HCT116 (cell line): Measurements from ENCODE around the gene AP2S1. TPM values are rescaled to one million over a fixed set of nuclear protein-coding genes. Genes with fewer than 3 reads are reported as not detected.

Source experiments
- ATAC-seq: fragments of 200-7000 bp; cut with Tn5 transposase; 2 replicates; pipeline ENCODE4 v1.9.1; 2020; ENCODE audit warnings: mild to moderate bottlenecking, moderate library complexity
- BruUV-seq: library from RNA; stranded (reverse); fragments of 400-500 nt; replicated peaks from 2 replicates; lab custom pipeline; 2021; lab: Mats Ljungman, UMichigan
- CTCF ChIA-PET: fragments of 300-600 bp; sonication (Branson Sonifier 250); formaldehyde crosslinking; loops from one replicate; lab custom pipeline; 2021; ENCODE audit warnings: antibody characterized with exemption; lab: Charles Lee
- POLR2A ChIA-PET: fragments of 300-600, 350-600 bp; sonication (Branson Sonifier 250); formaldehyde crosslinking; loops from one replicate; lab custom pipeline; 2021; ENCODE audit warnings: antibody characterized with exemption; lab: Charles Lee
- RAD21 ChIA-PET, 2 experiments: fragments of 300-600 bp; sonication (Branson Sonifier 250); formaldehyde crosslinking; loops; one replicate each; lab custom pipeline; 2023; ENCODE audit warnings: low total read pairs in 2 of 2; ENCODE audit not compliant: uncharacterized antibody in 2 of 2, unreplicated experiment in 2 of 2, low non-redundant PET in 1 of 2; lab: Charles Lee
- DNase-seq: peaks from one replicate; pipeline ENCODE4 v3.0.0-alpha.2; 2010; ENCODE audit warnings: low read depth, low spot score
- H2AFZ ChIP-seq: fragments of 200-600 bp; shearing (Covaris generic), sonication (generic); 2 replicates; pipeline ENCODE4 v1.6.1; 2017; ENCODE audit warnings: low read depth, mixed run types, mixed read lengths, antibody characterized with exemption, low read length; ENCODE audit not compliant: poor library complexity, severe bottlenecking
- H3K27ac ChIP-seq: 2 replicates; pipeline ENCODE4 v1.5.1; 2012; ENCODE audit warnings: low read depth, low read length
- H3K27me3 ChIP-seq: fragments of 200-600 bp; sonication (generic); 2 replicates; pipeline ENCODE4 v1.6.1; 2016; ENCODE audit warnings: mixed run types, low read length, mixed read lengths; ENCODE audit not compliant: insufficient read depth
- H3K36me3 ChIP-seq, 2 experiments: fragments of 200-500 bp in 1 of 2; fragments of 200-600 bp in 1 of 2; sonication (Bioruptor generic) in 1 of 2; sonication (generic) in 1 of 2; 2 replicates each; pipeline versions ENCODE4 v1.5.1 to v1.6.1; 2014 to 2016; ENCODE audit warnings: low read length in 2 of 2, inconsistent platforms in 1 of 2, mixed read lengths in 1 of 2, mixed run types in 1 of 2; ENCODE audit not compliant: insufficient read depth in 2 of 2, control insufficient read depth in 1 of 2
- H3K4me1 ChIP-seq, 2 experiments: fragments of 200-600 bp in 1 of 2; sonication (generic) in 1 of 2; 2 replicates each; pipeline versions ENCODE4 v1.5.1 to v1.6.1; 2012 to 2017; ENCODE audit warnings: low read length in 2 of 2, inconsistent platforms in 1 of 2, mild to moderate bottlenecking in 1 of 2, mixed read lengths in 1 of 2, mixed run types in 1 of 2, moderate library complexity in 1 of 2; ENCODE audit not compliant: insufficient read depth in 2 of 2, control insufficient read depth in 1 of 2
- H3K4me2 ChIP-seq: fragments of 200-600 bp; sonication (generic); 2 replicates; pipeline ENCODE4 v1.6.1; 2017; ENCODE audit warnings: mixed run types, low read length, mixed read lengths
- H3K4me3 ChIP-seq, 2 experiments: fragments of 200-600 bp in 1 of 2; sonication (generic) in 1 of 2; replicated peaks in 1 of 2; 2 replicates each; pipeline ENCODE4 v1.5.1; 2011 to 2016; ENCODE audit warnings: low read length in 2 of 2, control low read depth in 1 of 2, low read depth in 1 of 2, mild to moderate bottlenecking in 1 of 2, mixed read lengths in 1 of 2, mixed run types in 1 of 2
- H3K79me2 ChIP-seq: fragments of 200-600 bp; sonication (generic); 2 replicates; pipeline ENCODE4 v1.6.1; 2017; ENCODE audit warnings: mild to moderate bottlenecking, mixed run types, low read length, moderate library complexity, mixed read lengths; ENCODE audit not compliant: insufficient read depth
- H3K9ac ChIP-seq: fragments of 200-600 bp; sonication (generic); 2 replicates; pipeline ENCODE4 v1.6.1; 2016; ENCODE audit warnings: low read length, mixed read lengths
- H3K9me2 ChIP-seq: fragments of 200-600 bp; sonication (generic), shearing (Covaris generic); 2 replicates; pipeline ENCODE4 v1.6.1; 2017; ENCODE audit warnings: mixed run types, mild to moderate bottlenecking, moderate library complexity; ENCODE audit not compliant: insufficient read depth
- H3K9me3 ChIP-seq, 2 experiments: fragments of 200-500 bp in 1 of 2; fragments of 200-600 bp in 1 of 2; sonication (Bioruptor generic) in 1 of 2; sonication (generic) in 1 of 2; 2 replicates each; pipeline ENCODE4 v1.6.1; 2014 to 2017; ENCODE audit warnings: low read length in 2 of 2, mixed read lengths in 2 of 2, inconsistent platforms in 1 of 2, low read depth in 1 of 2, mild to moderate bottlenecking in 1 of 2, mixed run types in 1 of 2, moderate library complexity in 1 of 2; ENCODE audit not compliant: control insufficient read depth in 1 of 2, insufficient read depth in 1 of 2
- H4K20me1 ChIP-seq: fragments of 200-600 bp; sonication (generic), shearing (Covaris generic); 2 replicates; pipeline ENCODE4 v1.6.1; 2017; ENCODE audit warnings: mixed run types, mild to moderate bottlenecking, moderate library complexity; ENCODE audit not compliant: insufficient read depth
- CTCF ChIP-seq, 3 experiments: fragments of 200-600 bp in 1 of 3; sonication (generic) in 1 of 3; IDR thresholded peaks in 2 of 3; conservative IDR thresholded peaks in 1 of 3; 2 replicates each; pipeline ENCODE4 v1.5.1; 2012 to 2017; ENCODE audit warnings: low read depth in 2 of 3, low read length in 2 of 3, antibody characterized with exemption in 1 of 3, borderline replicate concordance in 1 of 3, control low read depth in 1 of 3, mild to moderate bottlenecking in 1 of 3, mixed read lengths in 1 of 3, mixed run types in 1 of 3, moderate library complexity in 1 of 3; ENCODE audit not compliant: insufficient read depth in 1 of 3
- ELF1 ChIP-seq: IDR thresholded peaks from 2 replicates; pipeline ENCODE4 v1.6.1; 2012; ENCODE audit warnings: low read depth, borderline replicate concordance
- POLR2A ChIP-seq: IDR thresholded peaks from 2 replicates; pipeline ENCODE4 v1.7.0; 2011; ENCODE audit warnings: borderline replicate concordance; ENCODE audit not compliant: insufficient read depth, insufficient read length; ENCODE audit errors: extremely low read depth
- POLR2AphosphoS5 ChIP-seq: IDR thresholded peaks from 2 replicates; pipeline ENCODE4 v1.6.1; 2011; ENCODE audit warnings: mild to moderate bottlenecking, low read depth, low read length, moderate library complexity
- RAD21 ChIP-seq: IDR thresholded peaks from 2 replicates; pipeline ENCODE4 v1.6.1; 2012; ENCODE audit warnings: low read depth, mild to moderate bottlenecking
- SIN3A ChIP-seq: IDR thresholded peaks from 2 replicates; pipeline ENCODE4 v1.6.1; 2012; ENCODE audit warnings: low read depth
- TCF7L2 ChIP-seq: IDR thresholded peaks from 2 replicates; pipeline ENCODE4 v1.7.0; 2011; ENCODE audit warnings: borderline replicate concordance, inconsistent platforms; ENCODE audit not compliant: insufficient read depth, insufficient read length; ENCODE audit errors: extremely low read depth
- ZBTB33 ChIP-seq: IDR thresholded peaks from 2 replicates; pipeline ENCODE4 v1.6.1; 2011; ENCODE audit warnings: mild to moderate bottlenecking, low read length, moderate library complexity; ENCODE audit not compliant: insufficient replicate concordance; ENCODE audit errors: extremely low read depth
- ZFX ChIP-seq: fragments of 450-650 bp; IDR thresholded peaks from 2 replicates; pipeline ENCODE4 v1.6.1; 2017
- intact Hi-C: fragments of 100-400 bp; cut with micrococcal nuclease; formaldehyde crosslinking; loops from 2 replicates; pipeline ENCODE4 v1.10.0; 2022
- total RNA-seq: library from RNA; stranded (reverse); gene quantifications from one replicate; pipeline ENCODE4 v1.2.1, GENCODE V29; 2021; ENCODE audit not compliant: unreplicated experiment
- TF ChIP-seq, protein P1 (sequence below): IDR thresholded peaks from 2 replicates; pipeline ENCODE4 v1.6.1; 2012

Gene AP2S1
- total RNA-seq, 1 experiment from 2014 or later = 296 TPM

- TF ChIP-seq, protein P1, sequence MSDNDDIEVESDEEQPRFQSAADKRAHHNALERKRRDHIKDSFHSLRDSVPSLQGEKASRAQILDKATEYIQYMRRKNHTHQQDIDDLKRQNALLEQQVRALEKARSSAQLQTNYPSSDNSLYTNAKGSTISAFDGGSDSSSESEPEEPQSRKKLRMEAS = no peak
- TF ChIP-seq TCF7L2 = no peak
Observed at GRCh38 chr19:46840498-46840942, 10.1 kb downstream of the AP2S1 start (continued).

GRCh38 chr19:46839752-46840497 is 10.7 kb downstream of the AP2S1 start:
- H3K36me3 ChIP-seq = peaks cover 29 to 30% of the 10 kb centered on the region in 2 experiments
- H3K9me2 ChIP-seq = no peaks in the 10 kb centered on the region
- no peak overlapping the region for H2AFZ ChIP-seq
- H3K9me3 ChIP-seq = no peaks in the 10 kb centered on the region
- no peaks in the 10 kb centered on the region for H4K20me1 ChIP-seq
- DNase-seq (no peak), ATAC-seq (0 out of 2 replicates have a peak, but pooled peaks have one; percentile 6)
- H3K9ac ChIP-seq = no peak overlapping the region
- POLR2A ChIA-PET = interaction anchor here (0.7 to 2.2 kb wide), 6 partner anchors 51 to 274 kb away, joined by 3 to 7 read pairs (median 5); partner anchors contain the start of genes SLC1A5 and ZC3H4
- RAD21 ChIA-PET = interaction anchor here (0.7 to 1.6 kb wide), 9 partner anchors 29 to 386 kb away, joined by 3 to 7 read pairs (median 4); no protein-coding TSS in a partner anchor
- CTCF ChIA-PET = interaction anchor here (0.6 to 2.6 kb wide), 21 partner anchors 10 to 223 kb away, joined by 3 to 27 read pairs (median 4); partner anchors contain the start of genes AP2S1 and SLC1A5
- TF ChIP-seq ZFX (no peak), ELF1 (no peak), ZBTB33 (no peak), POLR2A (no peak), POLR2AphosphoS5 (no peak), CTCF (IDR thresholded peaks at IDR 0.05 in 2 of 3, conservative IDR thresholded peaks at IDR 0.05 in 1 of 3; ENCODE audit: borderline replicate concordance in 1 of 3, insufficient read depth in 1 of 3, low read depth in 2 of 3, low read length in 2 of 3) (no peak), SIN3A (no peak), RAD21 (no peak)
- TF ChIP-seq, all 23 proteins: peak for 0
- Histone ChIP-seq H3K4me2 (no peak overlapping the region), H3K79me2 (peaks cover 32% of the 10 kb centered on the region), H3K4me1 (peaks cover 16 to 27% of the 10 kb centered on the region in 2 experiments), H3K27ac (no peak overlapping the region), H3K4me3 (no peak overlapping the region), H3K27me3 (no peaks in the 10 kb centered on the region)
- BruUV-seq = no TSS peak
- intact Hi-C loops = loop anchor here (1.0 to 5.0 kb wide), 2 partner anchors 83 to 152 kb away; no protein-coding TSS in a partner anchor
